DMS 273 (cell line): ENCODE data around the gene ASMT.
"Not testable (repeated sequence)": the region's sequence is repeated elsewhere in the genome, so short reads cannot be mapped to it uniquely, and the experiment has no call there.

ENCODE experiments used
- DNase-seq: peaks from one replicate; lab custom pipeline; 2025; ENCODE audit not compliant: unreplicated experiment; lab: John Stamatoyannopoulos, UW

The ASMT gene

DNA sequence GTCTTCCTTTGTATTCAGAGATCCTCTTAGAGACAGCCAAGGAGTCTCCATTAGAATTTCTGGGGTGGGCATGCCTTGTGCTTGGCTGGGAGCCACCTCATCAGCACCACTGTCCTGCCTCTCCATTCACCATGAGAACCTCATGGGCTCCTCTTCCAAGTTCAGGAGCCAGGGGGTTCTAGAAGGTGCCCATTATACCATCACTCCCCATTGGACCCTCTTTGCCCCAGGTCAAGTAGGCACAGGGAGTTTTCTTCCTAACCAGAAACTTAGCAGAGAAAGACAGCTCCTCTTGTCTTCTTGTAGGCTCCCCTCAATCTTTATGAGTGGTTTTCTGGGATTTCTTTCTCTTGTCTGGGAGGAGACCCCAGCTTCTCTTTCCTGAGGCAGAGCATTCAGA is 31.1 kb downstream of the ASMT start:
- DNase-seq = no peak

DNA sequence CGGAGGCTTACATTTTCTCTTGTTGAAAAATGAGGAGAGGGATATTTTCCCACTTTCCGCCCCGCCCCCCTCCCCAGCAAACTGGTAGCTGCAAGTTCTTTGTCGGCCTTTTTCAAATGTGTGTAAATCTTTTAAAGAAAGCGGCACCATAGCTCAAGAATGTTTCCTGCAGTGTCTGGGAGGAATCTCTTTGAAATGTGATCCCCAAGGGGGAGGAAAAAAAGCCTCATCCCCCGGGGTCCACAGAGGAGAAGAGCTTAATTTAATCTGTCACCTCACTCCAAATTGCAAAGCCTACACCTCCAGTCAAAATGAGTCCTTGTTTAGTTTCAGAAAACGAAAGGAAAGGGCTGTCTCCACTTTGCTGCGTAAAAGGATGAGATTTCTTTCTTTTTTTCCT is 34.8 kb downstream of the ASMT start:
- DNase-seq = no peak

DNA sequence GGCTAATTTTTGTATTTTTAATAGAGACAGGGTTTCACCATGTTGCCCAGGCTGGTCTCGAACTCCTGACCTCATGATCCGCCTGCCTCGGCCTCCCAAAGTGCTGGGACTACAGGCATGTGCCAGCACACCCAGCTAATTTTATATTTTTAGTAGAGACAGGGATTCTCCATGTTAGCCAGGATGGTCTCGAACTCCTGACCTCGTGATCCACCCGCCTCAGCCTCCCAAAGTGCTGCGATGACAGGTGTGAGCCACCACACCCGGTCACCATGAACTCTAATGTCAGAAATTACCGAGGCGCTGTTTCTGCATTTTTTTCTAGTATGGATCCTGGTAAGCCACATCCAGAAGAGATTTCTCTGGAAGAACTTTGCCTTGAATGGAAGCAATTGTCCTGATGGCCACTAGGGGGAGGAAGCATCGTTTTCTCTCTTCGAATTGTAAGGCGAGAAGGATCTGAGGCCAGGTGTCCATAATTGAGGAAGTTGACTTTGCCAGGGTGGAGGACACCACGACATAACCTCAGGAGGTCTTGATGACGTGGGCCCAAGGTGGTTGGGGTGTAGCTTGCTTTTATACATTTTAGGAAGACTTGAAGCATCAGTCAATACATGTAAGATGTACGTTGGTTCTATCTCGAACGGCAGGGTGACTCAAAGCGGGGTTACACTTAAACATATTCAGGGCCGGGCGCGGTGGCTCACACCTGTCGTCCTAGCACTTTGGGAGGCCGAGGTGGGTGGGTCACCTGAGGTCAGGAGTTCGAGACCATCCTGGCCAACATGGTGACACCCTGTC is 37.4 kb downstream of the ASMT start:
- peak; percentile 90 for DNase-seq

DNA sequence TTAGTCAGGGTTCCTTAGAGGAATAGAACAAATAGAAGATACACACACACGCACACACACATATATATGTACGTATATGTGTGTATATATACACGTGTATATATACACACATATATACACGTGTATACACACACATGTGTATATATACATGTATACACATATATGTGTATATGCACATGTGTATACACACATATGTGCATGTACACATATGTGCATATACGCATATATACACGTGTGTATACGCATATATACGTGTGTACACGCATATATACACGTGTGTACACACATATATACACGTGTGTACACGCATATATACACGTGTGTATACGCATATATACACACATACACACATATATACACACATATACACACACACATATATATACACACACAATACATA is 41.5 kb downstream of the ASMT start:
- no peak for DNase-seq

DNA sequence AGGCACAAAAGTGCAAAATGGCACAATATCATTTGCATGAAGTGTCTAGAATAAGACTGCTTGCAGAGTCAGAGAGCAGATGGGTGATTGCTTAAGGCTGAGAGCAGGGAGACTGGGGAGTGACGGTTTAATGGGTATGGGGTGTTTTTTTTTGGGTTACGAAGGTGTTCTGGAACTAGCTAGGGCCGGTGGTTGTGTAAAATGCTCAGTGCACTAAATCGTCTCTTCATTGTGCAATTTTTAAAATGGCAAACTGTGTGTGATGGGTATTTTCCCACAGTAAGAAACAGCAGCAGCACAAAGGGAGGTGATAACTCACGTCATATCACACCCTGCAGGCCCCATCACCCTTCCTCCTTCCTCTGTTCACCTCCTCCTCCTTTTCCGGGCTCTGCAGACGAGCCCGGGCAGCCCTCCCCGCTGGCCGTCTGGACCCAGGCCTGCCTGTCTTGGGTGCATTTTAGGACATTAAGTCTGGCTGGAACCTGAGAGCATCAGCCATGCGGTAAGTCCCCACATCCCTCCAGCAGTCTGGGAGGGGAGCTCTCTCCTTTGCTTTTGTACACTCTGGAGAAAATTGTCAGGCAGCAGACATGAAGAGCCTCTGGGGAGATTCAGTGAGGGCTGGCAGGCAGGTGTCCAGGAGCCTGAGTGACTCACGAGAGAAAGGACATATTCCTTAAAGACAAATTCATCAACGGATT is 42.7 kb downstream of the ASMT start:
- peak; percentile 99 for DNase-seq

DNA sequence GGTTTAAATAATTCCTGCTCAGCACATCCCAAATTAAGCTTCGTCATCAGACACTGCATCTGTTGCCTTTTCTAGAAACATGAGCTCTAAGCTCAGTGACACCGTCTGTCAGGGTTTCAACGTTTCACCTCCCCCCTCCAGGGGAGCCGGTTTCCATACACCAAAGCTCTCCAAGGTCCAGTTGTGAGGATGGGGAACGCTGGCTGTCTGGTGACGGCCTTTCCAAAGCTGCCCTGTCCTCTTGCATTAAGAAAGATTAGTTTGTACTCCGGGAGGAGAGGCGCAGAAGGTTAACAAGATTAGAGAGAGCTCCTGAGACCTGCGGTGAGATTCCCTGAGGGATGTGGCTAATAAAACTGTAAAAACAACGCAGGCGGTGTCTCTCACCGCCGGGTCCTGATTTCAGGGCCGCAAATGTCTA is 43.2 kb downstream of the ASMT start:
- DNase-seq = peak; percentile 99

DNA sequence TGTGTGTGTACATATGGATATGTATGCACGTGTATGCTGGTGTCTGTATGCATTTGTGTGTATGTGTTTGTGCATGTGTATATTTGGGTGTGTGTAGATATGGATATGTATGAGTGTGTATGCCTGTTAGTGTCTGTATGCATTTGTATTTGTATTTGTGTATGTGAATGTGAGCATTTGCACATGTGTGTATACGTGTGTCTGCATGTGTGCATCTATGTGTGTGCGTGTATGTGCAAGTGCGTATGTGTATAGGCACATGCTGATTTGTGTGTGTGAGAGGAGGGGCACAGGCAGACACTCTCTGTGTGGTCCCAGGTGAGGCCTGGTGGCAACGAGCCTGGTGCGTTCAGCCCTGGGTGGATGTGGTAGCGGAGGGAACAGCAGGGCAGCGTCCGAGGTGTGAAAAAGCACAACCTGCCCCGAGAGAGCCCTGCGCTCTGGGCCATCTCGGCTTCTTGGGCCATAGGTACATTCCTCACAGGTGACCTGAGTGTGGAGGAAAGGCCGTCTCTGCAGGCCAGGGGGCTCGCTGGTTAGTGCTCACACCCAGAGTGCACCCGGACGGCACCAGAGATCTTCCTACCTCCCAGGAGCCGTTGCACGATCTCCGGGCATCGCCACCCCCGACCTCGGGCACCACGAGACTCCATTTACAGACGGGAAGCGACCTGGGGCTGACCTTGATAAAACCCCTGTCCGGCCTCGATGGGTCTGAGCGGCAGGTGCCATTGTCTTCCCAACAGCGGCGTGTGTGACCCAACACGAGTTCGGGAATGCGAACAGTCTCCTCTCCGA is 45.0 kb downstream of the ASMT start:
- DNase-seq = no peak

DNA sequence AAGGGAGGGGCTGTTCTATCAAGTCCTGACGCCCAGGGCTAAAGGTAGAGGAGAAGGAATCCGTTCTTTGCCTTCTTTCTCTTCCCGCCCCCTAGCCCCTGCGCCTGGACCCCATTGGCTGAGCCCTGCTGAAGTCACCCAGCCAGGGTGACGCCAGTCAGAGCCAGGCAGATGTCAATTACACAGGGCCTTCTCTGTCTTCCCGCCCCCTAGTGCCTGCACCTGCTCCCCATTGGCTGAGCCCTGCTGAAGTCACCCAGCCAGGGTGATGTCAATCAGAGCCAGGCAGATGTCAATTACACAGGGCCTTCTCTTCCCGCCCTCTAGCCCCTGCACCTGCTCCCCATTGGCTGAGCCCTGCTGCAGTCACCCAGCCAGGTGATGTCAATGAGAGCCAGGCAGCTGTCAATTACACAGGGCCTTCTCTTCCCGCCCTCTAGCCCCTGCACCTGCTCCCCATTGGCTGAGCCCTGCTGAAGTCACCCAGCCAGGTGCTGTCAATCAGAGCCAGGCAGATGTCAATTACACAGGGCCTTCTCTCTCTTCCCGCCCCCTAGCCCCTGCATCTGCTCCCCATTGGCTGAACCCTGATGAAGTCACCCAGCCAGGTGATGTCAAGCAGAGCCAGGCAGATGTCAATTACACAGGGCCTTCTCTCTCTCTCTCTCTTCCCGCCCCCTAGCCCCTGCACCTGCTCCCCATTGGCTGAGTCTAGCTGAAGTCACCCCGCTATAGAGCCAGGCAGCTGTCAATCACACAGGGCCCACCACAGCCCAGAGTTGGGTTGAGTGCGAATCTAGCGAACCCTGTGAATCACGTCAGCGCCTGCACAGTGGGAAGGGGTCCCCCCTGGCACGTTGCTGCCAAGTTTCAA is 46.4 kb downstream of the ASMT start:
- peak; percentile 83 for DNase-seq

DNA sequence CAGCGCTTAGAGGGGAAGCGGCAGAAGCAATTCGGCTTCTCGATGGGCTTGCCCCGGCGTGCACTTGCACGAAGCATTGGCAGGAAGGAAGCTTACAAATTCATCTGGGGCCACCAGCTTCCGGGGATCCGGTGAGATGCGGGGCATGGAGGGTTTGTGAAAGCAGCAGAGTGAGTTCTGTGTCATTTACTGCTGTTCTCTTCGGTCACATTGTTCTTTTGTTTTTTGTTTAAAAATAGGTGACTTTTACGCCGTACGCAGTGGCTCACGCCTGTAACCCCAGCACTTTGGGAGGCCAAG is 47.0 kb downstream of the ASMT start:
- DNase-seq = no peak

DNA sequence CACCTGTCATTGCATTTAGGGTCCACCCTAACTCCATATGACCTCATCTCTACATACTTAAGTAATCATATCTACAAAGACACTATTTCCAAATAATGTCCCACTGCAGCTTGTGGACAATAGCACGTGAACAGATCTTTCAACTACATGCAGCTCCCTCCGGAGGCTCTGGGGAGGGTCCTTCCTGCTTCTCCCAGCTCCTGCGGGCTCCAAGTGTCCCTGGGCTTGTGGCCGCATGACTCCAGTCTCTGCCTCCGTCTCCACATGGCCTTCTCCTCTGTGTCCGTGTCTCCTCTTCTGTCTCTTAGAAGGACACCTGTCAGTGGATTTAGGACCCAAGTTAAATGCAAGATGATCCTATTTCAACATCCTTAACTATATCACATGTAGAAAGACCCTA is 52.7 kb downstream of the ASMT start:
- DNase-seq = no peak

DNA sequence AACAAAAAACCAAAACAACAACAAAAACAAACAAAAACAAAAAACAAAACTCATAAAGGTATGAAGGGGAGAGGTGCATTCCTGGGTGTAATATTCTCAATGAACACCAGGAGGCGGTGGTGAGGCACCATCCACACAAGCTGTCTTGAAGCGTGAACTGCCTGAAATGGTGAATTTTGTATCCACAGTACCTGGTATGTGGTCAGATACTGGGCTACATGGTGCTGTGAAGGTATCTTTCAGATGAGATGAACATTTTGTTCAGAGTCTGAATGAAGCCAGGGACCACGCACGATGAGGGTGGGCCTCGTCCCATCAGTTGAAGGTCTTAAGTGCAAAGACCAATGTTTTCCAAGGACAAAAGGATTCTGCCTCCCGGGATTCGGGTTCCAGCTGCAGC is 58.5 kb downstream of the ASMT start:
- DNase-seq = peak; percentile 57

DNA sequence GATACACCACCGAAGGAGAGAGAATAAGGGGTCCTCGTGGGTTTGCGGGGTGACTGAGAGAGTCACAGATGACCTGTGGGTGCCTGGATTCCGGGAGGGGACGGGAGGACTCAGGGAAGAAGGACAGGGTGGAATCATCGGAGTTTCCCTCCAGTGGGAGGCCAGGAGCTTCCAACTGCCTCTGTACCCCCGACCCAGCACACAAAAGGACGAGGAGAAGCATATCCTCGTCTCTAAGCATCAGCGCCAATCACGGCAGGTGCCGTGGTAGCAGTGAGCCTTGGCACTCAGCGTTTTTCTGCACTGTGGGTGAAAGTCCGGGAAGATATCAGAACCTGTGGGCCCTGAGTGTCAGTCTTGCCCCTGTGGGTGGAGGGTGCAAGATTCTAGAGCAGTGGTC is 62.0 kb downstream of the ASMT start:
- no peak for DNase-seq

DNA sequence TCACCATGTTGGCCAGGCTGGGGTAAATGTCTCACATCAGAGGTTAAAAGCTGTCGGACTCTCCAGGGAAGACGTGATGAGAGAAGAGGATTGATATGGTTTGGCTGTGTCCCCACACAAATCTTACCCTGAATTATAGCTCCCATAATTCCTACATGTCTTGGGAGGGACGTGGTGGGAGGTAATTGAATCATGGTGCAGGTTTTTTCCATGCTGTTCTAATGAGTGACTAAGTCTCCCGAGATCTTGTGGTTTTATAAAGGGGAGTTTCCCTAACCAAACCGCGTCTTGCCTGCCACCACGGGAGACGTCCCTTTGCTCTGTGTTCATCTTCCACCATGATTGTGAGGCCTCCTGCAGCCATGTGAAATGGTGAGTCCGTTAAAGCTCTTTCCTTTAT is 64.4 kb downstream of the ASMT start:
- no peak for DNase-seq

DNA sequence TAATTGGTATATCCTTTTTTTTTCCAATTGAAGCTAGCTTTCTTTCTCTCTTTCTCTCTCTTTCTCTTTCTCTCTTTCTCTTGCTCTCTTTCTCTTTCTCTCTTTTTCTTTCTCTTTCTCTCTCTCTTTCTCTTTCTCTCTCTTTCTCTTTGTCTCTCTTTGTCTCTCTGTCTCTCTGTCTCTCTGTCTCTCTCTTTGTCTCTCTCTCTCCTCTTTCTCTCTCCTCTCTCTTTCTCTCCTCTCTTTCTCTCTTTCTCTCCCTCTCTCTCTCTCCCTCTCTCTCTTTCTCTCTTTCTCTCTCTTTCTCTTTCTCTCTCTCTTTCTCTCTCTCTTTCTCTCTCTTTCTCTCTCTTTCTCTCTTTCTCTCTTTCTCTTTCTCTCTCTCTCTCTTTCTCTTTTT is 66.6 kb downstream of the ASMT start:
- DNase-seq = no peak

DNA sequence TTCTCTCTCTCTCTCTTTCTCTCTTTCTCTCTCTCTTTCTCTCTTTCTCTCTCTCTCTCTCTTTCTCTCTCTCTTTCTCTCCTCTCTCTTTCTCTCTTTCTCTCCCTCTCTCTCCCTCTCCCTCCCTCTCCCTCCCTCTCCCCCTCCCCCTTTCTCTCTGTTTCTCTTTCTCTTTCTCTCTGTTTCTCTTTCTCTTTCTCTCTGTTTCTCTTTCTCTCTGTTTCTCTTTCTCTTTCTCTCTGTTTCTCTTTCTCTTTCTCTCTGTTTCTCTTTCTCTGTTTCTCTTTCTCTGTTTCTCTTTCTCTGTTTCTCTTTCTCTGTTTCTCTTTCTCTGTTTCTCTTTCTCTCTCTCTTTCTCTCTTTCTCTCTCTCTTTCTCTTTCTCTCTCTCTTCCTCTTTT is 67.0 kb downstream of the ASMT start:
- DNase-seq = not testable (repeated sequence)

DNA sequence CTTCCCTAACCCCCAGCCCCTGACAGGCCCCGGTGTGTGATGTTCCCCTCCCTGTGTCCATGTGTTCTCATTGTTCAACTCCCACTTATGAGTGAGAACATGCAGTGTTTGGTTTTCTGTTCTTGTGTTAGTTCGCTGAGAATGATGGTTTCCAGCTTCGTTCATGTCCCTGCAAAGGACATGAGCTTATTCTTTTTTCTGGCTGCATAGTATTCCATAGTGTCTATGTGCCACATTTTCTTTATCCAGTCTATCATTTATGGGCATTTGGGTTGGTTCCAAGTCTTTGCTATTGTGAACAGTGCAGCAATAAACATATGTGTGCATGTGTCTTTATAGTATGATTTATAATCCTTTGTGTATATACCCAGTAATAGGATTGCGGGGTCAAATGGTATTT is 67.6 kb downstream of the ASMT start:
- DNase-seq = not testable (repeated sequence)

DNA sequence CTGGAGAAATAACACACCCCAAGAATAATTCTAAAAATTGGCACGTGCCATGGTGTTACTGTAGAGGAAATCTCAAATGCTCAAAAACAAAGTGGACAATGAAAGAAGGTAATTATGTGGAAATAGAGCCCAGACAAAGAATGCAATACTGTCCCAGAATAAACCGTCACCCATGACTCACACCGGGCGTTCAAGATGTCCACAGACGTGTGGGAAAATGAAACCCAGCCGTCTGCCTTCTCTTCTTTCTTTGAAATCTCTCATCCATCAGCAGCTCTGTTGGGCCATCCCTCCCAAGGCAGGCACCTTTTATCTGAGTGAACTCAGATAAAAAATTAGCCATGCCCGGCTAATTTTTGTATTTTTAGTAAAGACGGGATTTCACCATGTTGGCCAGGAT is 70.0 kb downstream of the ASMT start:
- DNase-seq = not testable (repeated sequence)

DNA sequence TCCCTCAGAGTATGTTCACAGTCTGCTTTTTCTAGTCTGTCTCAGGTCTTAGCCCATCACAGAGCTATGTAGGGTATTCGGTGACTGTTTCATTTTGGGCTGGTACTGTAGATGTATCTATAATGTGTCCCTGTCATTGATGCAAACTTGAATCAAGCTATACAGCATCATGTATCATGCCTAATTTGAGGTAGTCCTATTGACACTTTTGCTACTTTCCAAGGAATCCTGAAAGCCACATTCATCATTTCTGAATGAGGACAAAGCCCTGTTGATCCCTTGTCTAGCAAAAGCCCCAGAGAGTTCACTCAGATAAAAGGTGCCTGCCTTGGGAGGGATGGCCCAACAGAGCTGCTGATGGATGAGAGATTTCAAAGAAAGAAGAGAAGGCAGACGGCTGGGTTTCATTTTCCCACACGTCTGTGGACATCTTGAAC is 70.6 kb downstream of the ASMT start:
- not testable (repeated sequence) for DNase-seq

DNA sequence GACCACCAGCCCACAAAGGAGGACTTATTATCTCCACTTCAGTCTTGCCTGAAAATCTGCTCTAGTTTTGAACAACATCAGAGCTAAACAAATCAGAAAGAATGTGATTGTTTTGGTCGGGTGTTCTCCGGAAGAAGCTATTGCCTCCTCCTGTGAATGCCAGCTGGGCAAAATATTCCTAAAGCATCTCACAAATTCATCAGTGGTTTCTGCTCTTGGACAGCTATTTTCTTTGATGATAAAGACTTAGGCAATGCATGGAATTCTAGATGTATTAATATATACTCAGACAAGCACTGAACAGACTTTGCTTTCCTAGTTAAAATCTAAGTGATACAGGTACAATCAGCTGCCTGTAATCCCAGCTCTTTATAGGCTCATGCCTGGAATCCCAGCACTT is 71.8 kb downstream of the ASMT start:
- DNase-seq = no peak
